ENCODE results near the gene AATF. TPM values are rescaled to one million over a fixed set of nuclear protein-coding genes. Genes with fewer than 3 reads are reported as not detected.

AATF gene
- total RNA-seq, 1 donor from 2014 or later = 28.9 TPM

DNA sequence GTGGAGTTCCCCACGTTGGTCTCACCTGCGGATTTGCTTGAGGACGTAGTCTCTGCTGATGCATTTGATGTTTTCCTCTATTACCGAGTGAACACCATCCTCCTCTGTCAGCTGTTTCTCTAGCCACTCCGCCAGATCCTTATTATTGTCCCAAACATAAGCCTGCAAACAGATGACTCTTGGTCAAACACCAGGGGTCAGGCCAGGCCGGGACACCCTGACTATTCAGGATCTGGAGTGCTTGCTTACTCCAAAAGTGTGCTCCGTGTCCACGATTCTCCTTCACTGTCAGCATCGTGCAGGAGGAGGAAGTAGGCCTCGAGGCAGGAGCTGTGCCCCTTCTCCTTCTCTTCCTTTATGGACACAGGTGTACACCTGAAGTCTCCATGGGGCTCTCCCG is 140.2 kb downstream of the AATF start:
- no peaks in the 10 kb centered on the region for H4K20me1 ChIP-seq (ENCODE audit: low read depth)
- H3K4me3 Mint-ChIP-seq = peak overlapping the region; percentile 46
- no peaks in the 10 kb centered on the region for H3K9me3 ChIP-seq (ENCODE audit: low read depth)
- H3K9me3 Mint-ChIP-seq = no peaks in the 10 kb centered on the region
- no peak overlapping the region for H3K4me3 ChIP-seq
- no peak overlapping the region for H3K27ac Mint-ChIP-seq
- H3K27me3 ChIP-seq = no peaks in the 10 kb centered on the region
- DNase-seq (ENCODE audit: low spot score) = peak; percentile 31
- H3K27me3 Mint-ChIP-seq (ENCODE audit: insufficient read depth, low read depth) = peaks cover 2% of the 10 kb centered on the region
- no peak overlapping the region for H2AFZ ChIP-seq (replicated peaks)
- peaks cover 28% of the 10 kb centered on the region for H3K4me1 Mint-ChIP-seq
- no peaks in the 10 kb centered on the region for H3K79me2 ChIP-seq (ENCODE audit: low read depth)
- peaks cover 12% of the 10 kb centered on the region for H3K4me1 ChIP-seq
- H3K36me3 ChIP-seq = peaks cover 8% of the 10 kb centered on the region
- no peak overlapping the region for H3K27ac ChIP-seq
- H3K9ac ChIP-seq = no peak overlapping the region
- H3K4me2 ChIP-seq = no peak overlapping the region
- peaks cover 8% of the 10 kb centered on the region for H3F3A ChIP-seq (ENCODE audit: low read depth)
- peaks cover 27% of the 10 kb centered on the region for H3K36me3 Mint-ChIP-seq
- TF ChIP-seq, protein P1, sequence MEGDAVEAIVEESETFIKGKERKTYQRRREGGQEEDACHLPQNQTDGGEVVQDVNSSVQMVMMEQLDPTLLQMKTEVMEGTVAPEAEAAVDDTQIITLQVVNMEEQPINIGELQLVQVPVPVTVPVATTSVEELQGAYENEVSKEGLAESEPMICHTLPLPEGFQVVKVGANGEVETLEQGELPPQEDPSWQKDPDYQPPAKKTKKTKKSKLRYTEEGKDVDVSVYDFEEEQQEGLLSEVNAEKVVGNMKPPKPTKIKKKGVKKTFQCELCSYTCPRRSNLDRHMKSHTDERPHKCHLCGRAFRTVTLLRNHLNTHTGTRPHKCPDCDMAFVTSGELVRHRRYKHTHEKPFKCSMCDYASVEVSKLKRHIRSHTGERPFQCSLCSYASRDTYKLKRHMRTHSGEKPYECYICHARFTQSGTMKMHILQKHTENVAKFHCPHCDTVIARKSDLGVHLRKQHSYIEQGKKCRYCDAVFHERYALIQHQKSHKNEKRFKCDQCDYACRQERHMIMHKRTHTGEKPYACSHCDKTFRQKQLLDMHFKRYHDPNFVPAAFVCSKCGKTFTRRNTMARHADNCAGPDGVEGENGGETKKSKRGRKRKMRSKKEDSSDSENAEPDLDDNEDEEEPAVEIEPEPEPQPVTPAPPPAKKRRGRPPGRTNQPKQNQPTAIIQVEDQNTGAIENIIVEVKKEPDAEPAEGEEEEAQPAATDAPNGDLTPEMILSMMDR (IDR thresholded peaks at IDR 0.05) = peak; percentile 25
- TF ChIP-seq EZH2phosphoT487 (IDR thresholded peaks at IDR 0.05) = no peak

DNA sequence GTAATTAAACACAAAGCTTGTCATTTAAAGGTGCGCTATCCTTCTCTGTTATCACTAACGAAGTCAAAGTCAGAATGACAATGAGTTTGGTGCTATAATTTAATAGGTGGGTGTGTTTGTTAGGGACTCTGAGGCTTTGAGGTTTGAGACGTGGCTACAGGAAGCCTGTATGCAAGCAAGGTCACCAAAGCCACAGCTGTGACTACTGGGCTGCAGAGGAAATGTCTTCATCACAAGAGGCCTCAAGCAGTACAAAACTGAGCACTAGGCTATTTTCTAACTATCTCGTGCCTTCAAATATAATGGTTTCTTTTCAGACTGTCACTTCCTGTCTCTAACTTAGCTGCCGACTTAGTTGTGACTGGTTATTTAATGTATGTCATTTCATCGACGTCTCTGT is 141.2 kb downstream of the AATF start:
- no peak overlapping the region for H3K9ac ChIP-seq
- H3K27me3 ChIP-seq = no peaks in the 10 kb centered on the region
- H3K4me3 ChIP-seq = no peak overlapping the region
- H3K79me2 ChIP-seq (ENCODE audit: low read depth) = no peaks in the 10 kb centered on the region
- no peak for TF ChIP-seq EZH2 (IDR thresholded peaks at IDR 0.05)
- TF ChIP-seq, protein P1 (IDR thresholded peaks at IDR 0.05) = no peak
- TF ChIP-seq EZH2phosphoT487 (IDR thresholded peaks at IDR 0.05) = no peak
- DNase-seq (ENCODE audit: low spot score) = no peak
- H4K20me1 ChIP-seq (ENCODE audit: low read depth) = no peaks in the 10 kb centered on the region
- peaks cover 8% of the 10 kb centered on the region for H3K36me3 ChIP-seq
- H3K4me3 Mint-ChIP-seq = no peak overlapping the region
- H3K9me3 ChIP-seq (ENCODE audit: low read depth) = no peaks in the 10 kb centered on the region
- peaks cover 2% of the 10 kb centered on the region for H3K27me3 Mint-ChIP-seq (ENCODE audit: insufficient read depth, low read depth)
- H3K4me1 Mint-ChIP-seq = peaks cover 29% of the 10 kb centered on the region
- H3K27ac Mint-ChIP-seq = no peak overlapping the region
- peaks cover 12% of the 10 kb centered on the region for H3K4me1 ChIP-seq
- peaks cover 8% of the 10 kb centered on the region for H3F3A ChIP-seq (ENCODE audit: low read depth)
- no peak overlapping the region for H3K4me2 ChIP-seq
- no peaks in the 10 kb centered on the region for H3K9me3 Mint-ChIP-seq
- peaks cover 25% of the 10 kb centered on the region for H3K36me3 Mint-ChIP-seq
- no peak overlapping the region for H2AFZ ChIP-seq (replicated peaks)
- no peak overlapping the region for H3K27ac ChIP-seq

DNA sequence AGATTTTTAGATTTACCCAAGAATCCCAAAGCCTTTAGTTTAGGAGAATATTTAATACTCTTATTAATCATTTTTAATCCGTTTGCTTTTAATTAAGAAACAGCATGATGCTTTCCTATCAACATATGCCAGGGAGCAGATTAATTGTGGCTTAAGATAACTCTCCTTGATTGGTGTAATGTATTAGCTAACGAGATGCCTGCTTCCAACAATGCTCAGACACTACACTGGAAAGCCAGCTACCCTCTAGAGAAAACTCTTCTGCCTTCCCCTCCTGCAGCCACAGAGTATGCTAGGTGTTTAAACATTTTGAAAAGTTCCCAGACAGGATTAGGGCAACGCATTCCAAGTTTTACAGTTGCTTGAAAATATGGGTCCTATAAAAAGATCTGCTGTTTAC is 142.2 kb downstream of the AATF start:
- Mint-ChIP-seq H3K4me1 (peaks cover 30% of the 10 kb centered on the region), H3K9me3 (no peaks in the 10 kb centered on the region), H3K27ac (no peak overlapping the region), H3K27me3 (ENCODE audit: insufficient read depth, low read depth) (peaks cover 3% of the 10 kb centered on the region), H3K36me3 (peaks cover 20% of the 10 kb centered on the region), H3K4me3 (no peak overlapping the region)
- Histone ChIP-seq H3K9me3 (ENCODE audit: low read depth) (no peaks in the 10 kb centered on the region), H4K20me1 (ENCODE audit: low read depth) (no peaks in the 10 kb centered on the region), H3K36me3 (peaks cover 3% of the 10 kb centered on the region), H3K9ac (no peak overlapping the region), H2AFZ (replicated peaks) (no peak overlapping the region), H3K4me2 (no peak overlapping the region), H3K27me3 (no peaks in the 10 kb centered on the region), H3K27ac (no peak overlapping the region), H3K79me2 (ENCODE audit: low read depth) (no peaks in the 10 kb centered on the region), H3K4me1 (peaks cover 12% of the 10 kb centered on the region), H3K4me3 (no peak overlapping the region), H3F3A (ENCODE audit: low read depth) (peaks cover 8% of the 10 kb centered on the region)
- TF ChIP-seq EZH2phosphoT487 (IDR thresholded peaks at IDR 0.05) (no peak), EZH2 (IDR thresholded peaks at IDR 0.05) (no peak)
- TF ChIP-seq, protein P1 (IDR thresholded peaks at IDR 0.05) = no peak
- DNase-seq (ENCODE audit: low spot score) = no peak
